HFF-Myc (cell line): ENCODE data around the gene TMEM200B.
"Not testable (repeated sequence)": the region's sequence is repeated elsewhere in the genome, so short reads cannot be mapped to it uniquely, and the experiment has no call there.

Source experiments
- DNase-seq: peaks from one replicate; pipeline ENCODE4 v3.0.0-alpha.2; 2011; ENCODE audit warnings: low read depth; ENCODE audit errors: extremely low read depth
- H3K4me3 ChIP-seq: replicated peaks from 2 replicates; pipeline ENCODE4 v1.5.1; 2011; ENCODE audit warnings: low read depth, mild to moderate bottlenecking, control low read depth, low read length
- CTCF ChIP-seq: IDR thresholded peaks from 2 replicates; pipeline ENCODE4 v1.5.1; 2012; ENCODE audit warnings: mild to moderate bottlenecking, low read depth, low read length, control low read depth; ENCODE audit errors: missing control alignments

Gene TMEM200B

DNA sequence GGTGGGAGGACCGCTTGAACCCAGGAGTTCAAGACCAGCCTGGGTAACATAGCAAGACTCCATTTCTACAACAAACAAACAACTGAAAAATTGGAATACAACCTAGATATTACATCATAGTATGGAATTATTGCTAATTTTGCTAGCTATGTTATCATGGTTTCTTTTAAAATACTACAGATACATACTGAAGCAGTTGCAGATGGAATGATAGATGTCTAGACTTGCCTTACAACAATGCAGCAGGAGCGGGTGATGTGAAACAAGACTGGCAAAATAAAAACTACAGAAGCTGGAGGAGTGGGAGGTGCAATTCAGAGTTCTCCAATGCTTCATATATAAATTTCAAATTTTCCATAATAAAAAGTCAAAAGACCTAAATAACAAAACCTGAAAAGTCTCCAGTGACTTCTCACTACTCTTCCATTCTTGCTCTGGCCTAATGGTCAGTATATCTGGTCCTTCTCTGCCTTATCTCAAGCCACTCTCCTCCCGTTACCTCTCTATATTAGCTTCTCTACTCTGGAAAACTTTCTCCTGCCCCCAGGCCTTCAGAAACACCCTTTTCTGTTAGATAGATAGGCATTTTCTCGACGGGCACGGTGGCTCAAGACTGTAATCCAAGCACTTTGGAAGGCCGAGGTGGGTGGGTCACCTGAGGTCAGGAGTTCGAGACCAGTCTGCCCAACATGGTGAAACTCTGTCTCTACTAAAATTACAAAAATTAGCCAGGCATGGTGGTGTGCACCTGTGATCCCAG, 28.5 kb upstream of the TMEM200B start:
- no peak overlapping the region for H3K4me3 ChIP-seq
- DNase-seq, result no peak
- no peak for TF ChIP-seq CTCF

GRCh38 chr1:29150346-29150745, 26.6 kb upstream of the TMEM200B start:
- DNase-seq, H3K4me3 ChIP-seq: not testable (repeated sequence)

DNA sequence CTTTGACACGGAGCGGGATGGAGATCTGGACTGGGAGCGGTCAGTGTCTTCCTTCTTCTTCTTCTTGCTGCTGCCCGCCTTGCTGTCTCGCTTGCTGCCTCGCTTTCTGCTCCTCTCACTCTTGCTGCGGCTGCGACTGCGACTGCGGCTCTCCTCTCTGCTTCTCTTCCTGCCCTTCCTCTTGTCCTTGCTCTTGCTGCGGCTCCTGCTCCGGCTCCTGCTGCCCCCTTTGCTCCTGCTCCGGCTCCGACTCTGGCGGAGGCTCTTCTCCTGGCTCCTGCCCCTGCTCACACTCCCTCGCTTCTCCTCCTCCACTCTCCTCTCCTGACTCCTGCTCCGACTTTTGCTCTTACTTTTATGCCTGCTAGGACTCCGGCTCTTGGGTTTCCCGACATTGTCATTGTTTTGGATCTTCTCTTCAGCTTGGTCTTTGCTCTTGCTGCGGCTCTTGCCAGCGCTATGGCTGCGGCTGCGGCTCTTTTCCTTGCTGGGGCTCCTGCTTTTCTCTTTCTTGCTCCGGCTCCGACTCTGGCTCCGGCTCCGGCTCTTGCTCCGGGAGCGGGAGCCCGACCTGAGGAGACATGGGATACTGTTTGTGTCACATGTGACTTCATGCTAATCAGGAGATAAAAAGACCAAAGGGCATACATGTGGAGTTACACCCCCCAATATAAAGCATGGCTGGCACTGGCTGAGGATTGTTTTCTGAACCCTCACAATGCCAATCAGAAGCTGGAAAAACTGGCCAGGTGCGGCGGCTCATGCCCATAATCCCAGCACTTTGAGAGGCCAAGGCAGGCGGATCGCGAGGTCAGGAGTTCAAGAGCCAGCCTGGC, 25.2 kb upstream of the TMEM200B start:
- no peak for DNase-seq

GRCh38 chr1:29145739-29146437, 22.2 kb upstream of the TMEM200B start:
- no peak for DNase-seq
- no peak for TF ChIP-seq CTCF

More for the DNA sequence above, 25.2 kb upstream of the TMEM200B start:
- TF ChIP-seq CTCF, result no peak
- no peak overlapping the region for H3K4me3 ChIP-seq

GRCh38 chr1:29144178-29144577, 20.5 kb upstream of the TMEM200B start:
- H3K4me3 ChIP-seq, result no peak overlapping the region
- no peak for TF ChIP-seq CTCF
- no peak for DNase-seq

More at GRCh38 chr1:29145739-29146437, 22.2 kb upstream of the TMEM200B start:
- H3K4me3 ChIP-seq, result no peak overlapping the region

DNA sequence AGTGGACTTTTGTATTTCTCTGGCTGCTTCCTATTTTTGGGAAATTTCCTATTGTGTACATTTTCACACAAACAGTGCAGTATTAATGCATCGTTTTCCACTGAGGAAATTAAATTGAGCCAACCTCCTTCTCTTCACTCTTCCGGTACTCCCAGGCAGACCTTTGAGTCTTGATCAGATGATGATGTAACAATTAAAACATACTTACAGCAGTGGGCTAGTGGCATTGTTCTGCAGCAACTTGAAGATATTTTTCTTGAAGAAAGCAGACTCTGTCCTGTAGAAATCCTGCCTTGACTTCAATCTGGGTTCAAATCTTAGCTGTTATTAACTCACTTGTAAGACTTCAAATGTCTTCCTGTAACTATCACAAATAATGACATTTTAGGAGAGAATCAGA, 19.0 kb upstream of the TMEM200B start:
- H3K4me3 ChIP-seq, result no peak overlapping the region
- TF ChIP-seq CTCF, result no peak
- no peak for DNase-seq
